HG02623 (cell line): ENCODE measurements around the gene GLIS1.

Experiments
- ATAC-seq: cut with Tn5 transposase; IDR thresholded peaks from one replicate; pipeline ENCODE4 v1.9.1; 2021; ENCODE audit warnings: moderate library complexity; ENCODE audit not compliant: unreplicated experiment

GLIS1 gene

DNA sequence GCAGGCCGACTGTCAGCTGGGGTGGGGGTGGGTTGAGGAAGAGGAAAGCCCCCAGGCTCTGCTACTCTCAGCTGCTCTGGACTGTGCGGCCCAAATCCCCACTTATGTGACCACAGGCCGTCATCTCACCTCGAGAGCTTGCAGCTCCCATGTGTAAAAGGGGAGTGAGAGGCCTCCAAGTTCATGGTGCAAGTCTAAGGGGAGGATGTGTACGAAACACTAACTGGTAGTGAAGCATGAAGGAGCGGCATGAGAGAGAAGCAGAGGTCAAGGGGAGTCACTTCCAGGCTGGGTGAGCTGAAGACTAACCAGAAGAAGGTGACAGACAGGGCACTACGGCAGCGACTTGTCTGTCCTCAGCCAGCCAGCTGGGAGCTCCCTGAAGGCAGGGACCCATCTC, 43.8 kb downstream of the GLIS1 start:
- ATAC-seq, result no peak

DNA sequence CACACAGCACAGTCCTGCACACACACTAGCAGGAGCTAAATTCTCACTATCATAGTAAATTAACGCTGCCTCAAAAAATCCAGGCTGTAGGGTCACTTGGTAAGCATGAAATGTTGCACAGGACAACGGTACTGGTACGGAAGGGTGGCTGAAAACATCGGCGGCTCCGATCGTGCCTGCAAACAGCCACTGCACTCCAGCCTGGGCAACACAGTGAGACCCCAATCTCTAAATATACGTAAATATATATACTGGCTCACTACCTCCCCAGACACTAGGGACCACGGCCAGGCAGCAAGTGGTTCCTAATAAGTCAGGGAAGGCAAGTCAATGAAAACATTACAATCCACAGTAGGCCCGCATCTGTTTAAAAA, 44.3 kb downstream of the GLIS1 start:
- ATAC-seq, result no peak

DNA sequence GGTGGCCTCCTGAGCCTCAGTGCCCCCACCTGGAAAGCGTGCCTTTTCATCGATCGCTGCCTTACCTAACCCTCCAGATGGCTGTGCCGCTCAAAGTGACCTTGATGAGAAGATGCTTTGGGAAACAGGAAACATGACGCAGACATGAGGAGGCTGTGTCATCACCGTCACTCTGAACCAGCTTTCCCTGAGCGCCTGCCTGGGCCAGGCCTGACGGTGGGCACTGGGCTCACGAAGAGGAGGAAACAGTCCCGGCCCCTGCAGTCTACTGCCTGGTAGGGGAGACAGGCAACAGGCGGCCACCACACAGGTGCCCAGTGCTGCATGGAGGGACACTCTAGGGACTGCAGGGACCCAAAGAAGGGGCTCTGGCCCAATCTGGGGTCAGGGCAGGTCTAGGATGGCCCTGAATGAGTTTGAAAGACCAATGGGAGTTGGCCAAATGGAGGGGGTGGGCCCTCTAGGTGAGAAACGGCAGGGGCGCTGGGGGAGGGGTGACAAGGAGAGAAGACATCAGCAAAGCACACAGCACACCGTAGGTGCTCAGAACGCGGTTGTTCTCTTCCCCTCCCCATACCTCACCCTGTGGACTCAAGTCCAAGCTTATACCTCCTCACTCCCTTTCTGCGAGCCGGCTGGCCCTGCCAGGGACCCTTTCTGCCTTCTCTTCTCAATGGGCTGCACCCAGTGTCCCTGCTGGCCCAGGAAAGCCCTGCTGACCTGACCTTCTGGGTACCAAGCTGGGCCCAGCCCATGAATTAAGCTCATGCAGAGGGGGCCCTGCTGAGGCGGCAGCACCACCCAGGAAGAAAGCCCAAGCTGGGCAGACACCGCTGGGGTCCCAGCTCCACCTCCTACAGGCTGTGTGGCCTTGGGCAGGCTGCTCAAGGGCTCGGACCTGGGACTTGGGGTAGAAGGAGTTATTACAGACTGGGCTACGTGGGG, 44.9 kb downstream of the GLIS1 start:
- ATAC-seq, result no peak

DNA sequence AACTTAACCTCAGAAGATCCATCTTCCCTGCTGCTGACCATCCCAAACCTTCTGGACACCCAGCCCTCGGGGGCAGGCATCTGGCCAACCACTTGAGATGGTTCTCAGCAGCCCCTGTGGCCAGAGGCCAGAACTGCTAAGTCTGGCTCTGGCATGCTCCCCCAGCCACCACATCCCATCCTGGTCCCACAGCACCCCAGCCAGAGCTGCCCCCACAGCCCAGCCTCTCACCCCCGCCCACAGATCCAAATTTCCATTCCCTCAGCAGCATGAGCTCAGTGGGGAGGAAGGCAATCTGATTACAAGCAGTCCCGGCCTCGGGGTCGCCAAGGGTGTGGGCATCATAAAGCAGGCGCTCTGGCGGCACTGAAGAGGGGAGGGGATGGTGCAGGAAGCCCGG, 45.6 kb downstream of the GLIS1 start:
- no peak for ATAC-seq

DNA sequence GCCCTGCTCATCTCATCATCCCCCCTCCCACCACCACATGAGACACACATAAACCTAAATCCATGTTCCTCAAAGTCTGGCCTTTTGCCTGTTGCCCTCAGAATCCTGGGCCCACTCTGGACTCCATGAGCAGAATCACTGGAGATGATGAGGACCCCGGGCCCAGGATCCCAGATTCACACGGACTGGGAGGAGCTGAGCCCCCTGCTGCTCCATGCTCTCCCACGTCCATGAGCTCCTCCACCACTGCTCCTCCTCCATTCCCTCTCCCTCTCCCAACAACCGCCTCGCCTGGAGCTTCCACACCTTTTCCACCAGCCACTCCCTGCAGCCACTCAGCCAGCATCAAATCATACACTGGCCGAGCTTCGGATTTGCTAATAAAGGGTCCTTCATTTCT, 47.6 kb downstream of the GLIS1 start:
- ATAC-seq, result no peak

DNA sequence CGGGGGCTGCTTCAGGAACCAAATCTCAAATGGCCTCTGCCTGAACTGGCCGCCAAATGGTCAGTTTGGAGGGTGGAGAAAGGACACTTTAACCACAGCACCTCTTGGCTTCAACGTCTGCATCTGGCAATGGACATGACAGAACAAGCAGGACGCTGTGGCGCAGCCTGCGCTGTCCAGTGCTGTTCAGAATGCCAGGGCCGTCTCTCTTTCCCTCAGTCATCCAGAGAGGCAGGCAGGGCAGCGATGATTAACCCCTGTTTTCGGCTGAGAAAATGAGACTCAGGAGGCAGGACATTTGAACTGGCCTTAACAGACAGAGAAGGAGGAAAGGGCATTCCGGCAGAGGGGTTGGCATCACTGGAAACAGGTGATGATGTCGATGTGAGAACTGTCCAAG, 48.6 kb downstream of the GLIS1 start:
- no peak for ATAC-seq

DNA sequence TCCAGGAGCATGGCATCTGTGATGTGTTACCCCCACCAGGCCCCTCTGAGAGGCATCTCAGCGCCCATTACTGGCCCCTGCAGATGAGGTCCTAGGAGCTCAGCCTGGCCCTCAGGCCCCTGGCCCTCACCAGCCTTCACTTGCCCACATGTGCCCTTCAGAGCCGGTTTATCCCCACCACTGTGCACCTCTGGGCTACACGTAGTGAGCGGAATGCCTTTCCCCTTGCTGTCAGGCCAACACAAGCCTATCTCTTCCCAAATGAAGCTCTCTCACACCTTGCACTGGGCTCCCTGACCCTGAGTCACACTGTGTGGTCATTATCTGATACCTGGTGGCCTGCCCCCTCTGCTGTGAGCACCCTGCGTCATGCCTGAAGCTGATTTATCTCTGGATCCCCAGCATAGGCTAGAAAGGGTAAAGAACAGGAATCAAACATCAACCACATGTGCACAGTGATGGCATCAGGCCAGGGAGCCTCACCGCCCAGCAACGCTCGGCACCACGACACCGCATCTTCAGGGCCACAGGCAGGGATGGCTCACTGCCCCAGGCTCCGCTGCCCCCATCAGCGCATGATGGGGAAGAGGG, 49.1 kb downstream of the GLIS1 start:
- no peak for ATAC-seq

DNA sequence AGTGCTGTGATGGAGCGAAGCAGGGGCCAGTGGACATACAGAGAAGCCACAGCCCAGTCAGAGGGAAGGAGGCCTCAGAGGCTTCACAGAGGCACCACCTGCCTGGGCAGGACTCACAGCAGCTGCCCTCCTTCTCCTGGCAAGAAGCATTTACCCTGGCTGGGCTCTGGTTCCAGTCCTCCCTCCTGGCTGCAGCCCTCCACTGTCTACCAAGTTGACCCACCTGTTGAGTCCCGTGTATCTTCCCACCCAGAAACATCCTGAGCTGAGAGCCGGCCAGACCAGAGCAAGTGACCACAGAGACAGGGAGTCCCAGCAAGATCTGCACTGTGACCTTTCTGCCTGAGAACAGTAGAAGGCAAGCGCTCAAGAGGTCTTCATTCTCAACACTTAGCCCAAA, 49.7 kb downstream of the GLIS1 start:
- ATAC-seq, result no peak

DNA sequence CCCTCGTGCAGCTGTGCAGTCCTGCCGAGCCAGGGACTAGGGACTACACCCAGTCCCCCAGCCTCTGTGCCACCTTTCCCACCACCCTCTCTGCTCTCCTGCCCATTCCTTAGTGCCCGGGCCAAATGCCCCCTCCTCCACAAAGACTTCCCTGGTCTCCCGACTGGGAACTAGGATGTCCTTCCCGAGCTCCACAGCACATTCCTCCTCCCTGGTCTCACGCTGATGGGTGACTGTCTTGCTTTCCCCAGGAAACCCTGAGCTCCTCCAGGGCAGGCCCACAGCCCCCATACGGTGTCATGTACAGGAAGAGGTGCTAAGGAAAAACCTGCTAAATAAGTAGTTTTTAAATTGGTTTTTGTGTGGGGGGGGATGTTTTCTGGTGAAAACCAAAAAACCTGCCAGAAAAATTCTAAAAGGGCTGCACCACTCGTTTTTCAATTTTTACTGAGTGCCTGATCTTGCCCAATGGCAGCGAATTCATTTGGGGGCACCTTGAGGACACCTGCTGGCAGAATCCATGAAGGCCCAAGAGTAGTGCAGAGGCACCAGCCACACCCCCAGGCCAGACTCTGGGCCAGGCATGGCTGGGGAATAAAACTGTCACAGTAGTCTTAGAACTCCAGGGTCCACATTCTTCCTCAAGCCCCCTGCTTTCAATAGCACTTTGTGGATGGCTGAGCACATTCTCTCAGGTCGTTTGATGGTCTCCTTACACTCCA, 50.4 kb downstream of the GLIS1 start:
- no peak for ATAC-seq

DNA sequence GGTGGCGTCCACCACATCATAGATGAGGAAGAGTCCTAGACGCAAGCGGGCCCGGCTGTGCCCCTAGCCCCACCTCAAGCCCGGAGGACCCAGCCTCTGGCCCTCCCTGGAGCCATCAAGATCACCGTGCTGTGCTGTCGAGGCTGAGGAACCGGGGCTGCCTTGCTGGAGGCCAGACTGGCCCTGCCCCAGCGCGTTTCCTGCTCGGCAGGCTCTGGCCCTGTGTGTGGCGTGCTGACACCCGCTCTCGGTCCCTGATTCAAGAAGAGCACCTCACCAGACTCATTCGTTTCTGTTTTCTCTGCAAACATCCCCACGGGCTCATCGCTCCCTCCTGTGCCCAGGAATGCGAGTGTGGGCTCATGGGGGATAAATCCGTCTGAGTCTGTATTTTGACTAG, 51.1 kb downstream of the GLIS1 start:
- no peak for ATAC-seq

DNA sequence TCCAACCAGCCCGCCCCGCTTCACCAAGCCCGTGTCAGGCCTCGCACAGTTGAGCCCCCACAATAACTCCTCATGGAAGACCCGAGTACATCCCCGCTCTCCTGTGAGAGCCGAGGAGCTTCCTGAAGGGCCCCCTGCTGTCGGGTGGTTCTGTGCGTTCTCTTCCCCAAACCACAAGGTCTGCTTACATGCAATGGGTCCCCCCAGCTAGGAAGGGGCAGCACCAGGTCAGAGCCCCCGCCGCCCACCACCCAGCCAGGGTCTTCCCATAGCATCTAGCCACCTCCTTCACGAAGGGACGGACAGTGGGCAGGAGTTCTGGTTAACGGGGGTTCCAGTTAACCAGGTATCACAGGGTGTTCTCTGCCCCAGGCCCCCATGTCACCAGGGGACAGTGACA, 51.5 kb downstream of the GLIS1 start:
- ATAC-seq, result no peak

DNA sequence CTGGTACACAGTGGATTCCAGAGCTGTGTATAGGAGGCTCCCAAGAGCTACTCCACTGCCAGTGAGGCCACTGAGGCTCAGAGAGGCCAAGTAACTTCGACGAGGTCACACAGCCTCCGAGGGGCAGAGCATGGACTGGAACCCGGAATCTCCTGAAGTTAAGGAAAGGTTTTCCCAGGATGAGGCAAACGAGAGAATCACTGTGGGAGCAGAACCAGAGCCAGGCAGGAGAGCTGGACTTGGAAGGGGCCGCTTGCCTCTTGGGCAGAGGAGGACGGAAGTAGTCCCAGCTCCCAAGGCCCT, 52.0 kb downstream of the GLIS1 start:
- ATAC-seq, result no peak

DNA sequence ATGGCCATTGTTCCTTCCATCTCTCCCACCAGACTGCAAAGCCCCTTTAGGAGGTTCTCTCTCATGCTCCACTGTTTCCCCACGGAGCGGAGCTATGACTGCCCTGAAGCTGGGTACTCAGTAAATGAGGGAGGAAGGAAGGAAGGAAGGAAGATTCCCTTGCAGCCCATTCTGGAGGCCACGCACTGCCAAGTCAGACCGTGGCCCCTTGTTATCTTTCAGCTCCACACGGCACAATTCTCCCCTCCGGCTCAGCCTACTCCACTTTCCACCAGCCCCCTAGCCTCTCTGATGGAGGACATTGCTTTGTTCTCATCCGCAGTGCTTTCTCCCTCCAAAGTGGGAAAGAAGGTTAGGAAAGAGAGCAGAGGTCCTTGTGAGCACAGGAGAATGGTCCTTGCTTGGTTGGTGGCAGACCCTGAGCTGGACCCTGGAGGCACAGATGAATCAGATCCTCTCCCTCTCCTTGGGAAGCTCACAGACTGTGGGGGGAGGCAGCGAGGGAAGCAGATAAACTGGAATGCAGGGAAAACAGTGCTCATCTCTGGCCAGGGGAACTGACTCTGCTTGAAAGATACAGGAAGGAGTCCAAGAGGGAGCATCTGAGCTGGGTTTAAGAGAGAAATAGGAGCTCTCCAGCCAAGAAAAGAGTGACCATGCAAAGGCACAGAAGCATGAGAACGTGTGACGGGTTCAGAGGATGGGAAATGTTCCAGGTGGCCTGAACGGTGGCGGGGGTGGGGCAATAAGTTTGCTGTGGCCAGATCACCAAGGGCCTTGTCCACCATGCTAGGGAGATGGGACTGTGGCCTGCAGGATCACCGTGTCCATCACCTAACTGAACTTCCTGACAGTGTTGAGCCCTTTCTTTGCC, 52.6 kb downstream of the GLIS1 start:
- ATAC-seq, result no peak

DNA sequence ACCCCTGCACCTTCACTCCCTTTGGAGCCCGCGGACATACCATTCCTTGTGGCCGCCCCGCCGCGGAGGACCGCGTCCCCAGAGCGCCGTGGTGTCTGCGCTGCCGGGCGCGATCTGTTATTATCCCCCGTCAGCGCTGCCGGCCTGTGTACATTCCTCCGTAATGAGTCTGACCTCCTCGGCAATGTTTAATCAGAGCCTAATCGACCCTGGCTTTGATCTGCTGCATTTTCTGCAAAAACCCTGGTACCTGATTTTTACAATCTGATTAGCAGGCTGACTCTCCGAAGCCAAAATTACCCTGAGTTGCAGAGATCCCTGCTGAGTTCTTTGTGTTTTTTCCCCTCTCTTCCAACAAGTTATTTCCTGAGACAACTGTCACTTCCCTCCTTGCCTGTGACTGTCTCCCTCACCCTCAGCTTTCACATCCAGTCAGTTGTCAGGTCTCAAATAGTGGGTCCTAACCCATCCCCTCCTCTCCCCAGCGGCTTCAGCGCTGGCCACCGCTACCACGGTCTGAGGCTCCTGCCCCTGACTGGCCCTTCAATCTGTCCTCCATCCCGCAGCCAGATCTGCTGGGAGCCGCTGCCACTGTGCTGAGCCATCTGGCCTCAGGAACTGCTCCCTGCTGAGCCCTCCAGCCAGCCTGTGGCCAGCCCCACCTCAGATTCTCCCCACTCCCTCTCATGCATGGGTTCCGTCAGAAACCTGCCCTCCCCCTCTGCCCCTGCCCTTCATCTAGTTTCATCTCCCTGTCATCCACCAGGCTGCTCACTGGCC, 53.5 kb downstream of the GLIS1 start:
- ATAC-seq, result no peak

DNA sequence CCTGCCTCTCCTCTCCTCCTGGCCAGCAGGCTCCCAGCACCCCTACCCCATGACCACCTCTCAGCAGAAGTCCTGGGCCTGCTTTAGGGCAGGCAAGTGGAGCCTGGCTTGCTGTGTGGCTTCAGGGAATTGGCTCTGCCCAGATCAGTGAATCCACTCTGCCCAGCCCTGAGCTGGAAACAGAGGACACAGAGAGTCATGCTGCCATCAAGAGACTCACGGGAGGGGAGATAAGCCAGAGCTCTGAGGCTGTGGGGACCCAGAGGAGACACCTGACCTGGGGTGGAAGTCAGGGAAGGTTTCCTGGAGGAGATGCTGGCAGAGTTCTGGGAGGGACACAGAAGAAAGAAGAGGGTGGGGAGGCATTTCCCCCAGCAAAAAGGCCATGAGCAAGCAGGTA, 54.2 kb downstream of the GLIS1 start:
- no peak for ATAC-seq

DNA sequence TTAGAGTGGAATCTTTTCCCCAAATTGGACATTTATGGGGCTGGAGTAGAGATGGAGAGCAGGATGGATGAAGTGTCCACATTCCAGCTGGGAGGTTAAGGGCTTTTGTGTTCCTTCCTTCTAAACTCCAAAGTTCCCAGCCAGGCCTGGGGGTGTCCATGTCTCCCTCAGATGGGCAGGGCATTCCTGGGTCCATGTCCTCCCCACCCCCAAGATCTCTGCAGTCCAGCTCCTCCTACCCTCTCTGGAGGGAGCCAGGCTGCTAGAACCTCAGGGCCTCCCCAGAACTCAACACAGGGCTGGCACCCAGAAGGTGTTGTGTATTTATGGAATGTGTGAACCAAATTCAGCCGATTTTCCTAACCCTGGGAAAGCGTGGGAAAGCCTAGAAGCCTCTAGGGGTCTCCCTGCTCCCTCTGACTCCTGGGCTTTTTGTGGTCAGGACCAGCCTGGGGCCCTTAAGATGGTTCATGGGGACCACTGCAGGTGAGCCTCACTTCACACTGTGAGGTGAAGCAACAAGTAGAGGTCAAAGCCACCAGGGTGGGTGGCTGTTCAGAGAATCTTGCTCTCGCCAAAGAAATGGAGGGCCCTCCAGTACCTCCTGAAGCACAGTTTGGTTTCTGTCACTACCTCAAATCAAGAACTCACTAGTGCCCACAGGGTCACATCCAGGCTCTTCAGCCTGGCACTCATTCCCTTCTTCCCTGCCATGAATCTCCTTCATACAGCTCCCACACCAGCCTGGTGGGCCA, 54.8 kb downstream of the GLIS1 start:
- no peak for ATAC-seq

DNA sequence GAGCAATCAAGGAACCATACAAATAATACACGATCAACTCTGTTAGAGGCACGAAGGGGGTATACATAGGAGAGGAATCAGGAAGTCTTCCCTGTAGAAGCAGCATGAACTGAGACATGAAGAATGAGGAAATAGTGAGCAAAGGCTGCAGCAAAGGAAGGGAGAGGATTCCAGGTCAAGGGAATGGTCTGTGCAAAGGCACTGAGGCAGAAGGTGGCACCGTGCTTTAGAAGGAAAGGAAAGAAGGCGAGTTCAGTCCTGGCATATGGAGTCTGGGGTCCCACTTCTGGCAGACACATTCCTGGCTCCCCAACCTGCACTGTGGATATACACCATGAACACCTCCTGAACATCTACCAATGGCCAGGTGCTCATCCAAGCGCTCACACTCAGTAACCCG, 56.1 kb downstream of the GLIS1 start:
- ATAC-seq, result no peak

DNA sequence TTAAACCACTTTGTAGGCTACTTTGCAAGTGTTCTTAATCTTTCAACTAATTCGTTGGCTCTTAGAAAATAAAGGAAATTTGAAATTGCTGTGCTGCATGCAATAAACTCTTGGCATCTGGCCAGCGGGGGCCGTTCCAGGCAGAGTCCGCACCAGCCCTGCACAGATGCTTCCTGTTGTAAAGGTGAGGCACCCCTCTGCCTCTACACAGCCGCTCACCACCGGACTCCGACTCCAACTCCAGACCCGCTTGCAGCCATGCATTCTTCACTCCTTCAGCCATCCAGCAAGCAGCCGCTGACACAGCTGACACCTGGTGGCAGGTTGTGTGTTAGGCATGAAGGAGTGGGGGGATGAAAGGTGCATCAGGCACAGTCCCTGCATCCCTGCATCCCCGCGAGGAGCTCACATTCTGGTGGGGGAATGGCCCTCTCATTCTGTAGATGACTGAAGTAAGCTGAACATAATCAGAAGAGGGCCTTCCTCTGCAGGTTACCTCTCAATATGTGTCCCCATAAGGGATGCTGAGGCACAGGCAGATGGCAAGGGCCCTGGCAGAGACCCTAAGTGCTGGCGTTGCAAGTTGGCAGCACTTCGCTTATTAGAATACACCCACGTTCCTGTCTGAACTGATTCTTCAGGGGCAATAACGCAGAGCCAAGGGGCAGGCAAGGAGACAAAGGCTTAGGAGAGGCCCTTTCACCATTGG, 56.8 kb downstream of the GLIS1 start:
- ATAC-seq, result no peak

DNA sequence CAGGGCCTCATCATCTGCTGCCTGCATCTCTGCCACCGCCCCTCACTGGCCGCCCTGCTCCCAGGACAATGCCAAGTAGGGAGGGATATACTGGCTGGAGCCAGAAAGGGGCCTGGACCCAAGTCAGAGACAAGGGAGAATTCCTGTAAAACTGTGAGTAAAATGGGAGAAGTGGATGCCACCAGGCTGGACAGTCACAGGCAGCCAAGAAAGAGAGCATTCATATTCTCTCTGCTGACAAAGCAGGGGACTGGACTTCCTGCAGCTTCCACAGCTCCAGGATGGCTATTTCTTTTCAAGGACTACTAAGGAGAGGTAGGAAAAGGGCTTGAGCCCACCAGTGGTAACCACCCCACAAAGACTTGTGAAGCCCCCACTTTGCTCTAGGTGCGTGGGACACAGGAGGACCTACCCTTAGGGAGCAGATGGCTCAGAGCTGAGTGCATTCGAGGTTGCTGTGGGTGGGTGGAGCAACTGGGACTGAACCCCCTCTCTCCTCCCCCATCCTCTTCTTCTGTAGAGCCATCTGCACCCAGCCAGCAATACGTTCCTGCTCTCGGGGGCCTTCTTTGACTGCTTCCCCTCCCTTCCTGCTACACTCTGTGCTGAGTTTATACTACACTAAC, 57.5 kb downstream of the GLIS1 start:
- ATAC-seq, result no peak
